Activated T-helper 17 cell treated with anti-CD3 and anti-CD28 coated beads, Interleukin-2, amount 50 U/mL, for 72 hours (primary cell): ENCODE measurements around the gene LRP10. TPM values are rescaled to one million over a fixed set of nuclear protein-coding genes. Genes with fewer than 3 reads are reported as not detected.
A peak's percentile ranks its signal among the peaks of the same experiment; 100 is the strongest.

Experiments
- ATAC-seq: fragments of 150-1000 bp; cut with Tn5 transposase; replicated peaks from 2 replicates; pipeline ENCODE4 v1.10.0; 2021; ENCODE audit warnings: mild to moderate bottlenecking, moderate library complexity
- H3K27ac Mint-ChIP-seq: one replicate; pipeline ENCODE4 v1.8.0; 2022; ENCODE audit warnings: mixed read lengths
- H3K27me3 Mint-ChIP-seq: one replicate; pipeline ENCODE4 v1.8.0; 2022; ENCODE audit warnings: mixed read lengths
- H3K36me3 Mint-ChIP-seq: one replicate; pipeline ENCODE4 v1.8.0; 2022; ENCODE audit warnings: low read depth, mild to moderate bottlenecking, mixed read lengths
- H3K4me1 Mint-ChIP-seq: one replicate; pipeline ENCODE4 v1.8.0; 2022; ENCODE audit warnings: mixed read lengths
- H3K4me3 Mint-ChIP-seq: one replicate; pipeline ENCODE4 v1.8.0; 2022; ENCODE audit warnings: mild to moderate bottlenecking, mixed read lengths
- H3K9me3 Mint-ChIP-seq: one replicate; pipeline ENCODE4 v1.8.0; 2022; ENCODE audit warnings: mixed read lengths
- total RNA-seq, 2 donors: library from RNA; stranded (reverse); gene quantifications; one replicate each; pipeline ENCODE4 v1.2.3, GENCODE V29; 2022

LRP10 gene
- total RNA-seq, 2 donors from 2014 or later = 61.3 to 78.1 TPM

- no peak for ATAC-seq
- Mint-ChIP-seq H3K4me1 (peaks cover 22% of the 10 kb centered on the region), H3K9me3 (no peaks in the 10 kb centered on the region), H3K27me3 (no peaks in the 10 kb centered on the region), H3K27ac (no peak overlapping the region), H3K4me3 (no peak overlapping the region), H3K36me3 (peaks cover 69% of the 10 kb centered on the region)
Observed at GRCh38 chr14:22925513-22925912, 54.0 kb downstream of the LRP10 start.

GRCh38 chr14:22926316-22926715 is 54.8 kb downstream of the LRP10 start:
- ATAC-seq = no peak
- H3K27ac Mint-ChIP-seq = no peak overlapping the region
- H3K27me3 Mint-ChIP-seq = no peaks in the 10 kb centered on the region
- no peak overlapping the region for H3K4me3 Mint-ChIP-seq
- peaks cover 18% of the 10 kb centered on the region for H3K4me1 Mint-ChIP-seq
- H3K36me3 Mint-ChIP-seq = peaks cover 61% of the 10 kb centered on the region
- no peaks in the 10 kb centered on the region for H3K9me3 Mint-ChIP-seq

GRCh38 chr14:22928237-22929103 is 56.9 kb downstream of the LRP10 start:
- H3K9me3 Mint-ChIP-seq = no peaks in the 10 kb centered on the region
- no peak overlapping the region for H3K27ac Mint-ChIP-seq
- H3K27me3 Mint-ChIP-seq = no peaks in the 10 kb centered on the region
- no peak overlapping the region for H3K4me3 Mint-ChIP-seq
- peaks cover 41% of the 10 kb centered on the region for H3K36me3 Mint-ChIP-seq
- peaks cover 21% of the 10 kb centered on the region for H3K4me1 Mint-ChIP-seq
- ATAC-seq = no peak

- Mint-ChIP-seq H3K4me3 (no peak within 1 kb of the TSS), H3K4me1 (peaks cover 25% of the 10 kb centered on the region), H3K27me3 (no peaks in the 10 kb centered on the region), H3K9me3 (no peaks in the 10 kb centered on the region), H3K27ac (no peak within 1 kb of the TSS), H3K36me3 (peaks cover 32% of the 10 kb centered on the region)
- peak; percentile 95 for ATAC-seq
Observed at GRCh38 chr14:22929104-22929960, 57.8 kb downstream of the LRP10 start, which contains the start of gene PRMT5. TSS of gene PRMT5 (minus strand) at chr14:22929376. CDS start at chr14:22929361, 15 bp downstream.

GRCh38 chr14:22929961-22930364 is 58.4 kb downstream of the LRP10 start:
- Mint-ChIP-seq H3K27ac (no peak overlapping the region), H3K27me3 (no peaks in the 10 kb centered on the region), H3K4me3 (no peak overlapping the region), H3K36me3 (peaks cover 26% of the 10 kb centered on the region), H3K4me1 (peaks cover 25% of the 10 kb centered on the region), H3K9me3 (no peaks in the 10 kb centered on the region)
- ATAC-seq = no peak

Other genes with a start within 250 kb of the LRP10 start
- not detected for gene OR6J1, start 227.4 kb upstream of the LRP10 start, total RNA-seq
- gene OXA1L, start 105.1 kb upstream of the LRP10 start, total RNA-seq = 100 to 1,000 TPM; 110 to 152 TPM
- gene SLC7A7, start 56.3 kb upstream of the LRP10 start, total RNA-seq = under 1 TPM; 0.15 to 0.71 TPM
- gene MRPL52, start 41.9 kb upstream of the LRP10 start, total RNA-seq = 100 to 1,000 TPM in 1 of 2 donors, 10 to 100 TPM in 1; 90.4 to 142 TPM
- 1 to 10 TPM; 1.5 to 2.1 TPM for gene MMP14, start 35.2 kb upstream of the LRP10 start, total RNA-seq
- 1 to 10 TPM in 1 of 2 donors, under 1 TPM in 1; 0.56 to 1.3 TPM for gene REM2, start 11.5 kb downstream of the LRP10 start, total RNA-seq
- gene RBM23, start 47.4 kb downstream of the LRP10 start, total RNA-seq = 10 to 100 TPM; 69.5 to 70.5 TPM
- gene PRMT5, start 57.6 kb downstream of the LRP10 start, total RNA-seq = 100 to 1,000 TPM in 1 of 2 donors, 10 to 100 TPM in 1; 61.7 to 127 TPM
- 10 to 100 TPM; 60.6 to 78.5 TPM for gene HAUS4, start 85.3 kb downstream of the LRP10 start, total RNA-seq
- 1 to 10 TPM; 1.1 to 7.5 TPM for gene AJUBA, start 110.8 kb downstream of the LRP10 start, total RNA-seq
- 1 to 10 TPM; 8.5 to 9.6 TPM for gene C14orf93, start 138.4 kb downstream of the LRP10 start, total RNA-seq
- gene PSMB5, start 163.2 kb downstream of the LRP10 start, total RNA-seq = 100 to 1,000 TPM in 1 of 2 donors, 10 to 100 TPM in 1; 85.8 to 151 TPM
- not detected for gene PSMB11, start 170.5 kb downstream of the LRP10 start, total RNA-seq
- gene CDH24, start 185.8 kb downstream of the LRP10 start, total RNA-seq = under 1 TPM; 0.48 TPM
- 100 to 1,000 TPM; 187 to 214 TPM for gene ACIN1, start 223.4 kb downstream of the LRP10 start, total RNA-seq
- gene C14orf119, start 223.8 kb downstream of the LRP10 start, total RNA-seq = 10 to 100 TPM; 40.3 to 53.4 TPM
- gene CIROP, start 233.2 kb downstream of the LRP10 start, total RNA-seq = not detected
- gene CEBPE, start 247.5 kb downstream of the LRP10 start, total RNA-seq = not detected